GM12878 (cell line): Measurements from ENCODE around the gene DIMT1. TPM values are rescaled to one million over a fixed set of nuclear protein-coding genes. Genes with fewer than 3 reads are reported as not detected.

Source experiments
- ATF3 ChIP-seq: IDR thresholded peaks from 2 replicates; pipeline ENCODE4 v1.6.1; 2011; ENCODE audit warnings: low read depth, mild to moderate bottlenecking, low read length, moderate library complexity, borderline replicate concordance; ENCODE audit errors: extremely low read depth
- BACH1 ChIP-seq: fragments of 450-650 bp; IDR thresholded peaks from 2 replicates; pipeline ENCODE4 v1.6.1; 2017; ENCODE audit warnings: mild to moderate bottlenecking, borderline replicate concordance
- DPF2 ChIP-seq: fragments of 450-650 bp; IDR thresholded peaks from 2 replicates; pipeline ENCODE4 v1.6.1; 2017; ENCODE audit warnings: mild to moderate bottlenecking
- EP300 ChIP-seq, 2 experiments: fragments of 150-350 bp in 1 of 2; IDR thresholded peaks; 2 replicates each; pipeline ENCODE4 v1.6.1; 2011 to 2012; ENCODE audit warnings: low read depth in 2 of 2, low read length in 2 of 2, borderline replicate concordance in 1 of 2, improper control_type of control experiment in 1 of 2, inconsistent platforms in 1 of 2; ENCODE audit not compliant: control insufficient read depth in 1 of 2
- HDAC6 ChIP-seq: fragments of 200-600 bp; sonication (generic); IDR thresholded peaks from one replicate; pipeline ENCODE4 v1.8.0; 2017; ENCODE audit warnings: antibody characterized with exemption; ENCODE audit not compliant: unreplicated experiment
- IRF4 ChIP-seq: IDR thresholded peaks from 2 replicates; pipeline ENCODE4 v1.6.1; 2011; ENCODE audit warnings: low read depth, low read length
- KLF5 ChIP-seq: fragments of 450-650 bp; IDR thresholded peaks from 2 replicates; pipeline ENCODE4 v1.6.1; 2014; ENCODE audit warnings: mild to moderate bottlenecking; ENCODE audit not compliant: partially characterized antibody
- POU2F2 ChIP-seq: IDR thresholded peaks from 3 replicates; pipeline ENCODE4 v1.6.1; 2011; ENCODE audit warnings: low read depth, mild to moderate bottlenecking, low read length, borderline replicate concordance
- RB1 ChIP-seq: fragments of 450-650 bp; formaldehyde crosslinking; IDR thresholded peaks from 2 replicates; pipeline ENCODE4 v1.6.1; 2017; ENCODE audit warnings: mild to moderate bottlenecking, borderline replicate concordance
- RBBP5 ChIP-seq: fragments of 200-600 bp; sonication (generic); conservative IDR thresholded peaks from 2 replicates; pipeline ENCODE4 v1.6.1; 2016
- RUNX3 ChIP-seq: IDR thresholded peaks from 2 replicates; pipeline ENCODE4 v1.6.1; 2012; ENCODE audit warnings: low read length, inconsistent platforms
- SMAD5 ChIP-seq: IDR thresholded peaks from 2 replicates; pipeline ENCODE4 v1.6.1; 2016; ENCODE audit warnings: antibody characterized with exemption, low read depth
- SRF ChIP-seq, 2 experiments: IDR thresholded peaks; 2 replicates each; pipeline ENCODE4 v1.6.1; 2011; ENCODE audit warnings: low read depth in 2 of 2, low read length in 2 of 2, mild to moderate bottlenecking in 1 of 2, moderate library complexity in 1 of 2
- STAT1 ChIP-seq: fragments of 450-650 bp; conservative IDR thresholded peaks from 2 replicates; pipeline ENCODE4 v1.6.1; 2014; ENCODE audit warnings: antibody characterized with exemption, mild to moderate bottlenecking
- YBX1 ChIP-seq: fragments of 450-650 bp; IDR thresholded peaks from 2 replicates; pipeline ENCODE4 v1.6.1; 2016; ENCODE audit warnings: antibody characterized with exemption
- ZBTB33 ChIP-seq: fragments of 450-650 bp; IDR thresholded peaks from 2 replicates; pipeline ENCODE4 v1.6.1; 2017; ENCODE audit warnings: mild to moderate bottlenecking
- ZNF207 ChIP-seq: fragments of 450-650 bp; IDR thresholded peaks from 2 replicates; pipeline ENCODE4 v1.6.1; 2014; ENCODE audit warnings: antibody characterized with exemption, mild to moderate bottlenecking, borderline replicate concordance
- ZNF217 ChIP-seq: fragments of 450-650 bp; IDR thresholded peaks from 2 replicates; pipeline ENCODE4 v1.6.1; 2017; ENCODE audit warnings: antibody characterized with exemption, mild to moderate bottlenecking
- polyA plus RNA-seq, 11 experiments: library from polyadenylated mRNA; depleted of rRNA in 4 of 11; unstranded in 6 of 11; stranded (reverse) in 5 of 11; fragments of >200 nt; fragmentation: Nextera tagmentation in 4 of 11; fragmentation: Illumina TruSeq in 1 of 11; extraction: Ambion mirVana in 4 of 11; extraction: Trizol in 1 of 11; gene quantifications; 1 replicate in 1 of 11; 2 replicates in 10 of 11; pipeline versions ENCODE4 v1.2.1 to v1.2.3, GENCODE V29; 2011 to 2016; ENCODE audit warnings: inconsistent platforms in 2 of 11, missing spikeins in 2 of 11, low read depth in 1 of 11
- total RNA-seq, 4 experiments: library from RNA; depleted of rRNA in 3 of 4; stranded (reverse); fragments of >200 nt in 3 of 4; fragmentation: Illumina TruSeq in 1 of 4; extraction: Trizol in 1 of 4; gene quantifications; 2 replicates each; pipeline versions ENCODE4 v1.2.1 to v1.2.3, GENCODE V29; 2013 to 2021
- TF ChIP-seq, protein P1 (sequence below): IDR thresholded peaks from 2 replicates; pipeline ENCODE4 v1.6.1; 2011; ENCODE audit warnings: borderline replicate concordance, low read depth, mild to moderate bottlenecking, moderate library complexity, mixed read lengths, low read length; ENCODE audit not compliant: insufficient read depth; ENCODE audit errors: extremely low read length
- TF ChIP-seq, protein P2 (sequence below): fragments of 450-650 bp; IDR thresholded peaks from 2 replicates; pipeline ENCODE4 v1.6.1; 2016; ENCODE audit warnings: mild to moderate bottlenecking
- TF ChIP-seq, protein P3 (sequence below): fragments of 450-650 bp; formaldehyde crosslinking; IDR thresholded peaks from 2 replicates; pipeline ENCODE4 v1.4.0; 2022; ENCODE audit warnings: mild to moderate bottlenecking, moderate library complexity

Gene DIMT1
- total and polyA plus RNA-seq, 10 of the 15 experiments (the other 5 are each of a cell fraction or from before 2014, with no cell fraction given): 19.0 to 66.2 (median 31.6) TPM

GRCh38 chr5:62412549-62413329, 9.0 kb upstream of the DIMT1 start, which contains the start of gene IPO11 (continued):
- TF ChIP-seq RBBP5 (peak; percentile 87), HDAC6 (no peak), ATF3 (peak; percentile 95), POU2F2 (peak; percentile 65; the same call in 1 of the 3 replicates), YBX1 (no peak), RB1 (peak; percentile 83; the same call in 1 of the 2 replicates), ZBTB33 (no peak), RUNX3 (no peak), EP300 (IDR thresholded peaks at IDR 0.05; ENCODE audit: borderline replicate concordance in 1 of 2, control insufficient read depth in 1 of 2, low read depth in 2 of 2, low read length in 2 of 2) (no peak), ZNF217 (no peak), BACH1 (peak; percentile 70), DPF2 (no peak), SRF (IDR thresholded peaks at IDR 0.05; ENCODE audit: low read depth in 2 of 2, low read length in 2 of 2) (peak; percentile 71 to 95), ZNF207 (peak; percentile 83; the same call in 1 of the 2 replicates), SMAD5 (peak; percentile 77; the same call in 1 of the 2 replicates), STAT1 (0 out of 2 replicates have a peak, but pooled peaks have one; percentile 76), KLF5 (no peak), IRF4 (no peak)
- TF ChIP-seq, protein P1, sequence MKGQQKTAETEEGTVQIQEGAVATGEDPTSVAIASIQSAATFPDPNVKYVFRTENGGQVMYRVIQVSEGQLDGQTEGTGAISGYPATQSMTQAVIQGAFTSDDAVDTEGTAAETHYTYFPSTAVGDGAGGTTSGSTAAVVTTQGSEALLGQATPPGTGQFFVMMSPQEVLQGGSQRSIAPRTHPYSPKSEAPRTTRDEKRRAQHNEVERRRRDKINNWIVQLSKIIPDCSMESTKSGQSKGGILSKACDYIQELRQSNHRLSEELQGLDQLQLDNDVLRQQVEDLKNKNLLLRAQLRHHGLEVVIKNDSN: no peak
- TF ChIP-seq, protein P2, sequence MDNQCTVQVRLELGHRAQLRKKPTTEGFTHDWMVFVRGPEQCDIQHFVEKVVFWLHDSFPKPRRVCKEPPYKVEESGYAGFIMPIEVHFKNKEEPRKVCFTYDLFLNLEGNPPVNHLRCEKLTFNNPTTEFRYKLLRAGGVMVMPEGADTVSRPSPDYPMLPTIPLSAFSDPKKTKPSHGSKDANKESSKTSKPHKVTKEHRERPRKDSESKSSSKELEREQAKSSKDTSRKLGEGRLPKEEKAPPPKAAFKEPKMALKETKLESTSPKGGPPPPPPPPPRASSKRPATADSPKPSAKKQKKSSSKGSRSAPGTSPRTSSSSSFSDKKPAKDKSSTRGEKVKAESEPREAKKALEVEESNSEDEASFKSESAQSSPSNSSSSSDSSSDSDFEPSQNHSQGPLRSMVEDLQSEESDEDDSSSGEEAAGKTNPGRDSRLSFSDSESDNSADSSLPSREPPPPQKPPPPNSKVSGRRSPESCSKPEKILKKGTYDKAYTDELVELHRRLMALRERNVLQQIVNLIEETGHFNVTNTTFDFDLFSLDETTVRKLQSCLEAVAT: no peak
- TF ChIP-seq, protein P3, sequence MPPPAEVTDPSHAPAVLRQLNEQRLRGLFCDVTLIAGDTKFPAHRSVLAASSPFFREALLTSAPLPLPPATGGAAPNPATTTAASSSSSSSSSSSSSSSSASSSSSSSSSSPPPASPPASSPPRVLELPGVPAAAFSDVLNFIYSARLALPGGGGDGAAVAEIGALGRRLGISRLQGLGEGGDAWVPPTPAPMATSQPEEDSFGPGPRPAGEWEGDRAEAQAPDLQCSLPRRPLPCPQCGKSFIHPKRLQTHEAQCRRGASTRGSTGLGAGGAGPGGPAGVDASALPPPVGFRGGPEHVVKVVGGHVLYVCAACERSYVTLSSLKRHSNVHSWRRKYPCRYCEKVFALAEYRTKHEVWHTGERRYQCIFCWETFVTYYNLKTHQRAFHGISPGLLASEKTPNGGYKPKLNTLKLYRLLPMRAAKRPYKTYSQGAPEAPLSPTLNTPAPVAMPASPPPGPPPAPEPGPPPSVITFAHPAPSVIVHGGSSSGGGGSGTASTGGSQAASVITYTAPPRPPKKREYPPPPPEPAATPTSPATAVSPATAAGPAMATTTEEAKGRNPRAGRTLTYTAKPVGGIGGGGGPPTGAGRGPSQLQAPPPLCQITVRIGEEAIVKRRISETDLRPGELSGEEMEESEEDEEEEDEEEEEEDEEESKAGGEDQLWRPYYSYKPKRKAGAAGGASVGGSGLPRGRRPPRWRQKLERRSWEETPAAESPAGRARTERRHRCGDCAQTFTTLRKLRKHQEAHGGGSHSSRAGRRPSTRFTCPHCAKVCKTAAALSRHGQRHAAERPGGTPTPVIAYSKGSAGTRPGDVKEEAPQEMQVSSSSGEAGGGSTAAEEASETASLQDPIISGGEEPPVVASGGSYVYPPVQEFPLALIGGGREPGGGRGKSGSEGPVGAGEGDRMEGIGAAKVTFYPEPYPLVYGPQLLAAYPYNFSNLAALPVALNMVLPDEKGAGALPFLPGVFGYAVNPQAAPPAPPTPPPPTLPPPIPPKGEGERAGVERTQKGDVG: no peak
